HepG2 (cell line): ENCODE results near the gene APOC1. TPM values are rescaled to one million over a fixed set of nuclear protein-coding genes. Genes with fewer than 3 reads are reported as not detected.

ENCODE experiments used
- DNMT1 ChIP-seq: sonication (generic); formaldehyde crosslinking; IDR thresholded peaks from 2 replicates; pipeline ENCODE4 v1.5.1; 2020; ENCODE audit warnings: mild to moderate bottlenecking, missing genetic modification reagents
- ELF3 ChIP-seq: IDR thresholded peaks from 2 replicates; pipeline ENCODE4 v1.6.1; 2016; ENCODE audit warnings: missing genetic modification reagents, missing compliant biosample characterization
- JUN ChIP-seq: sonication (generic); formaldehyde crosslinking; IDR thresholded peaks from 2 replicates; pipeline ENCODE4 v1.4.0; 2020; ENCODE audit warnings: mild to moderate bottlenecking, missing genetic modification reagents
- NFE2L1 ChIP-seq: sonication (generic); formaldehyde crosslinking; IDR thresholded peaks from 2 replicates; pipeline ENCODE4 v1.4.0; 2020; ENCODE audit warnings: missing genetic modification reagents, mild to moderate bottlenecking, borderline replicate concordance
- NFIB ChIP-seq: sonication (generic); formaldehyde crosslinking; IDR thresholded peaks from 2 replicates; pipeline ENCODE4 v1.9.0; 2021; ENCODE audit warnings: missing genetic modification reagents, mild to moderate bottlenecking, borderline replicate concordance
- NR2C2 ChIP-seq: sonication (generic); formaldehyde crosslinking; IDR thresholded peaks from 2 replicates; pipeline ENCODE4 v1.4.0; 2020; ENCODE audit warnings: missing genetic modification reagents, mild to moderate bottlenecking, moderate library complexity, borderline replicate concordance
- RCOR2 ChIP-seq: IDR thresholded peaks from 2 replicates; pipeline ENCODE4 v1.6.1; 2016; ENCODE audit warnings: missing biosample characterization, missing genetic modification reagents
- RERE ChIP-seq: IDR thresholded peaks from 2 replicates; pipeline ENCODE4 v1.6.1; 2016; ENCODE audit warnings: low read depth, missing genetic modification reagents, missing compliant biosample characterization
- SALL1 ChIP-seq: sonication (generic); formaldehyde crosslinking; IDR thresholded peaks from 2 replicates; pipeline ENCODE4 v1.8.0; 2022; ENCODE audit warnings: mild to moderate bottlenecking, missing genetic modification reagents
- SMARCE1 ChIP-seq: fragments of 450-650 bp; IDR thresholded peaks from 2 replicates; pipeline ENCODE4 v1.6.1; 2017; ENCODE audit warnings: borderline replicate concordance
- SOX13 ChIP-seq, 3 experiments: fragments of 450-650 bp in 1 of 3; sonication (generic) in 1 of 3; formaldehyde crosslinking in 1 of 3; IDR thresholded peaks in 2 of 3; conservative IDR thresholded peaks in 1 of 3; 2 replicates each; pipeline versions ENCODE4 v1.5.0 to v1.6.1; 2016 to 2020; ENCODE audit warnings: antibody characterized with exemption in 1 of 3, mild to moderate bottlenecking in 1 of 3, missing compliant biosample characterization in 1 of 3, missing genetic modification reagents in 1 of 3, moderate library complexity in 1 of 3
- U2AF2 ChIP-seq: fragments of 200-400 bp; formaldehyde crosslinking; IDR thresholded peaks from 2 replicates; pipeline ENCODE4 v1.6.1; 2017; ENCODE audit warnings: low read depth, mild to moderate bottlenecking, low read length
- ZBTB7B ChIP-seq: sonication (generic); formaldehyde crosslinking; IDR thresholded peaks from 2 replicates; pipeline ENCODE4 v1.4.0; 2020; ENCODE audit warnings: missing genetic modification reagents
- ZNF225 ChIP-seq: sonication (generic); formaldehyde crosslinking; IDR thresholded peaks from 2 replicates; pipeline ENCODE4 v1.4.0; 2020; ENCODE audit warnings: mild to moderate bottlenecking, missing genetic modification reagents
- ZNF263 ChIP-seq: sonication (generic); formaldehyde crosslinking; IDR thresholded peaks from 2 replicates; pipeline ENCODE4 v1.4.0; 2020; ENCODE audit warnings: missing genetic modification reagents
- ZNF362 ChIP-seq: sonication (generic); formaldehyde crosslinking; IDR thresholded peaks from 2 replicates; pipeline ENCODE4 v1.4.0; 2020; ENCODE audit warnings: missing genetic modification reagents, mild to moderate bottlenecking, borderline replicate concordance
- ZNF431 ChIP-seq: sonication (generic); formaldehyde crosslinking; IDR thresholded peaks from 2 replicates; pipeline ENCODE4 v1.9.0; 2022; ENCODE audit warnings: missing genetic modification reagents, low read depth, mild to moderate bottlenecking, borderline replicate concordance
- ZNF639 ChIP-seq: conservative IDR thresholded peaks from 2 replicates; pipeline ENCODE4 v1.6.1; 2018; ENCODE audit warnings: missing genetic modification reagents
- ZSCAN29 ChIP-seq: sonication (generic); formaldehyde crosslinking; conservative IDR thresholded peaks from 2 replicates; pipeline ENCODE4 v1.4.0; 2020; ENCODE audit warnings: mild to moderate bottlenecking, missing genetic modification reagents
- polyA plus RNA-seq, 8 experiments: library from polyadenylated mRNA; depleted of rRNA in 3 of 8; stranded (reverse) in 7 of 8; unstranded in 1 of 8; fragments of >200 nt; fragmentation: Illumina TruSeq in 4 of 8; extraction: Trizol in 4 of 8; gene quantifications; 2 replicates each; pipeline versions ENCODE4 v1.2.1 to v1.2.3, GENCODE V29; 2011 to 2016; ENCODE audit warnings: low read depth in 4 of 8, missing spikeins in 1 of 8, mixed read lengths in 1 of 8; ENCODE audit not compliant: insufficient read depth in 1 of 8
- total RNA-seq, 5 experiments: library from RNA; depleted of rRNA; stranded (reverse); fragments of >200 nt; fragmentation: Illumina TruSeq; extraction: Trizol; gene quantifications; 2 replicates each; pipeline ENCODE4 v1.2.3, GENCODE V29; 2016; ENCODE audit warnings: low read depth in 1 of 5
- TF ChIP-seq, protein P1 (sequence below): sonication (generic); formaldehyde crosslinking; IDR thresholded peaks from 2 replicates; pipeline ENCODE4 v1.5.0; 2020; ENCODE audit warnings: mild to moderate bottlenecking, low read depth, missing genetic modification reagents, borderline replicate concordance

Gene APOC1
- total and polyA plus RNA-seq, 2 of the 13 experiments (the other 11 are each of a cell fraction or from before 2014, with no cell fraction given) = 600 to 1,235 TPM

DNA sequence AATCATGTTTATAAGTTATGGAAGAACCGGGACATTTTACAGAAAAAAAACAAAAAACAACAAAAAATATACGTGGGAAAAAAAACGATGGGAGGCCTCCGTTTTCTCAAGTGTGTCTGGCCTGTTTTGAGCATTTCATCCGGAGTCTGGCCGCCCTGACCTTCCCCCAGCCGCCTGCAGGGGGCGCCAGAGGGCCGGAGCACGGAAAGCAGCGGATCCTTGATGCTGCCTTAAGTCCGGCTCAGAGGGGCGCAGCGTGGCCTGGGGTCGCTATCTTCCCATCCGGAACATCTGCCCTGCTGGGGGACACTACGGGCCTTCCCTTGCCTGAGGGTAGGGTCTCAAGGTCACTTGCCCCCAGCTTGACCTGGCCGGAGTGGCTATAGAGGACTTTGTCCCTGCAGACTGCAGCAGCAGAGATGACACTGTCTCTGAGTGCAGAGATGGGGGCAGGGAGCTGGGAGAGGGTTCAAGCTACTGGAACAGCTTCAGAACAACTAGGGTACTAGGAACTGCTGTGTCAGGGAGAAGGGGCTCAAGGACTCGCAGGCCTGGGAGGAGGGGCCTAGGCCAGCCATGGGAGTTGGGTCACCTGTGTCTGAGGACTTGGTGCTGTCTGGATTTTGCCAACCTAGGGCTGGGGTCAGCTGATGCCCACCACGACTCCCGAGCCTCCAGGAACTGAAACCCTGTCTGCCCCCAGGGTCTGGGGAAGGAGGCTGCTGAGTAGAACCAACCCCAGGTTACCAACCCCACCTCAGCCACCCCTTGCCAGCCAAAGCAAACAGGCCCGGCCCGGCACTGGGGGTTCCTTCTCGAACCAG is 10.6 kb upstream of the APOC1 start (continued):
- no peak for TF ChIP-seq RERE (CRISPR knock-in tag)
- TF ChIP-seq ELF3 (CRISPR knock-in tag) = peak; percentile 60; the same call in 1 of the 2 replicates
- TF ChIP-seq ZNF362 (CRISPR knock-in tag) = peak; percentile 71; the same call in 1 of the 2 replicates
- TF ChIP-seq ZNF225 = 0 out of 2 replicates have a peak, but pooled peaks have one; percentile 16
- TF ChIP-seq, protein P1, sequence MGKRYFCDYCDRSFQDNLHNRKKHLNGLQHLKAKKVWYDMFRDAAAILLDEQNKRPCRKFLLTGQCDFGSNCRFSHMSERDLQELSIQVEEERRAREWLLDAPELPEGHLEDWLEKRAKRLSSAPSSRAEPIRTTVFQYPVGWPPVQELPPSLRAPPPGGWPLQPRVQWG = no peak
- TF ChIP-seq NR2C2 (CRISPR knock-in tag) = peak; percentile 85; the same call in 1 of the 2 replicates
- peak; percentile 38 for TF ChIP-seq ZNF263 (CRISPR knock-in tag)
- TF ChIP-seq RCOR2 (CRISPR knock-in tag) = 0 out of 2 replicates have a peak, but pooled peaks have one; percentile 34
- no peak for TF ChIP-seq U2AF2
- peak; percentile 99 for TF ChIP-seq ZBTB7B (CRISPR knock-in tag)
- no peak for TF ChIP-seq NFIB (CRISPR knock-in tag)
- TF ChIP-seq SALL1 (CRISPR knock-in tag) = peak; percentile 91
- TF ChIP-seq SMARCE1 = no peak
- TF ChIP-seq SOX13 (IDR thresholded peaks at IDR 0.05) = 0 out of 2 replicates have a peak, but pooled peaks have one; percentile 27
- TF ChIP-seq SOX13 (CRISPR knock-in tag; conservative IDR thresholded peaks at IDR 0.05 in 1 of 2, IDR thresholded peaks at IDR 0.05 in 1 of 2) = peak in 1 of 2 experiments; percentile 65; a peak in 2 of 4 replicates
- no peak for TF ChIP-seq NFE2L1 (CRISPR knock-in tag)
- peak; percentile 91 for TF ChIP-seq ZSCAN29 (CRISPR knock-in tag)
- TF ChIP-seq DNMT1 = peak; percentile 86; the same call in 1 of the 2 replicates
- TF ChIP-seq ZNF639 = peak; percentile 49; the same call in 1 of the 2 replicates
- no peak for TF ChIP-seq JUN (CRISPR knock-in tag)
- TF ChIP-seq ZNF431 (CRISPR knock-in tag) = no peak
